HepG2 (cell line): ENCODE results near the gene ZNF506. TPM values are rescaled to one million over a fixed set of nuclear protein-coding genes. Genes with fewer than 3 reads are reported as not detected.

ENCODE experiments used
- AGO2 ChIP-seq: fragments of 200-400 bp; formaldehyde crosslinking; optimal IDR thresholded peaks from 2 replicates; pipeline ENCODE3; 2017; ENCODE audit warnings: mild to moderate bottlenecking, low read depth, low read length, moderate library complexity
- ARID2 ChIP-seq: sonication (generic); formaldehyde crosslinking; IDR thresholded peaks from 2 replicates; pipeline ENCODE4 v1.8.1; 2022; ENCODE audit warnings: mild to moderate bottlenecking, missing genetic modification reagents, borderline replicate concordance
- CBX5 ChIP-seq: sonication (generic); formaldehyde crosslinking; IDR thresholded peaks from 2 replicates; pipeline ENCODE4 v1.4.0; 2020; ENCODE audit warnings: missing genetic modification reagents, borderline replicate concordance
- FOXK2 ChIP-seq: fragments of 450-650 bp; IDR thresholded peaks from 2 replicates; pipeline ENCODE4 v1.6.1; 2016
- KDM5B ChIP-seq: sonication (generic); formaldehyde crosslinking; IDR thresholded peaks from 2 replicates; pipeline ENCODE4 v1.4.0; 2020; ENCODE audit warnings: missing genetic modification reagents, mild to moderate bottlenecking, borderline replicate concordance
- KLF13 ChIP-seq: sonication (generic); formaldehyde crosslinking; IDR thresholded peaks from 2 replicates; pipeline ENCODE4 v1.4.0; 2020; ENCODE audit warnings: mild to moderate bottlenecking, missing genetic modification reagents
- MED8 ChIP-seq: sonication (generic); formaldehyde crosslinking; IDR thresholded peaks from 2 replicates; pipeline ENCODE4 v1.8.1; 2023; ENCODE audit warnings: mild to moderate bottlenecking, missing genetic modification reagents; ENCODE audit not compliant: insufficient replicate concordance
- MXI1 ChIP-seq: IDR thresholded peaks from 3 replicates; pipeline ENCODE4 v1.6.1; 2012; ENCODE audit warnings: low read depth, low read length, inconsistent platforms, borderline replicate concordance
- NFKB2 ChIP-seq: sonication (generic); formaldehyde crosslinking; IDR thresholded peaks from 2 replicates; pipeline ENCODE4 v1.4.0; 2020; ENCODE audit warnings: missing genetic modification reagents, borderline replicate concordance
- POLR2AphosphoS5 ChIP-seq: IDR thresholded peaks from 2 replicates; pipeline ENCODE4 v1.6.1; 2012; ENCODE audit warnings: low read depth, low read length
- ZFP37 ChIP-seq: sonication (generic); formaldehyde crosslinking; IDR thresholded peaks from 2 replicates; pipeline ENCODE4 v1.4.0; 2020; ENCODE audit warnings: missing genetic modification reagents, borderline replicate concordance
- ZNF160 ChIP-seq: sonication (generic); formaldehyde crosslinking; IDR thresholded peaks from 2 replicates; pipeline ENCODE4 v1.8.0; 2022; ENCODE audit warnings: mild to moderate bottlenecking, inconsistent platforms, missing genetic modification reagents
- ZNF432 ChIP-seq: sonication (generic); formaldehyde crosslinking; IDR thresholded peaks from 2 replicates; pipeline ENCODE4 v1.5.0; 2020; ENCODE audit warnings: missing genetic modification reagents, mild to moderate bottlenecking, borderline replicate concordance
- ZNF451 ChIP-seq: sonication (generic); formaldehyde crosslinking; IDR thresholded peaks from 2 replicates; pipeline ENCODE4 v1.5.0; 2020; ENCODE audit warnings: mild to moderate bottlenecking, missing genetic modification reagents
- ZNF530 ChIP-seq: sonication (generic); formaldehyde crosslinking; IDR thresholded peaks from 2 replicates; pipeline ENCODE4 v1.5.0; 2020; ENCODE audit warnings: low read depth, mild to moderate bottlenecking, missing genetic modification reagents
- ZNF614 ChIP-seq: IDR thresholded peaks from 2 replicates; pipeline ENCODE4 v1.6.1; 2018; ENCODE audit warnings: missing biosample characterization, missing genetic modification reagents, inconsistent platforms, borderline replicate concordance
- ZNF724P ChIP-seq: sonication (generic); formaldehyde crosslinking; IDR thresholded peaks from 2 replicates; pipeline ENCODE4 v1.8.0; 2022; ENCODE audit warnings: missing genetic modification reagents, borderline replicate concordance
- ZNF737 ChIP-seq: sonication (generic); formaldehyde crosslinking; IDR thresholded peaks from 2 replicates; pipeline ENCODE4 v1.5.0; 2020; ENCODE audit warnings: missing genetic modification reagents, mild to moderate bottlenecking, borderline replicate concordance
- polyA plus RNA-seq, 8 experiments: library from polyadenylated mRNA; depleted of rRNA in 3 of 8; stranded (reverse) in 7 of 8; unstranded in 1 of 8; fragments of >200 nt; fragmentation: Illumina TruSeq in 4 of 8; extraction: Trizol in 4 of 8; gene quantifications; 2 replicates each; pipeline versions ENCODE4 v1.2.1 to v1.2.3, GENCODE V29; 2011 to 2016; ENCODE audit warnings: low read depth in 4 of 8, missing spikeins in 1 of 8, mixed read lengths in 1 of 8; ENCODE audit not compliant: insufficient read depth in 1 of 8
- total RNA-seq, 5 experiments: library from RNA; depleted of rRNA; stranded (reverse); fragments of >200 nt; fragmentation: Illumina TruSeq; extraction: Trizol; gene quantifications; 2 replicates each; pipeline ENCODE4 v1.2.3, GENCODE V29; 2016; ENCODE audit warnings: low read depth in 1 of 5
- TF ChIP-seq, protein P1 (sequence below): sonication (generic); formaldehyde crosslinking; IDR thresholded peaks from 2 replicates; pipeline ENCODE4 v1.4.0; 2020; ENCODE audit warnings: mild to moderate bottlenecking, missing genetic modification reagents
- TF ChIP-seq, protein P2 (sequence below): sonication (generic); formaldehyde crosslinking; IDR thresholded peaks from 2 replicates; pipeline ENCODE4 v1.4.0; 2020; ENCODE audit warnings: missing genetic modification reagents
- TF ChIP-seq, protein P3 (sequence below): sonication (generic); formaldehyde crosslinking; IDR thresholded peaks from 2 replicates; pipeline ENCODE4 v1.9.0; 2021; ENCODE audit warnings: missing genetic modification reagents, mild to moderate bottlenecking, borderline replicate concordance
- TF ChIP-seq, protein P4 (sequence below): sonication (generic); formaldehyde crosslinking; conservative IDR thresholded peaks from 2 replicates; pipeline ENCODE4 v1.8.0; 2022; ENCODE audit warnings: missing genetic modification reagents

Gene ZNF506
- total and polyA plus RNA-seq, 2 of the 13 experiments (the other 11 are each of a cell fraction or from before 2014, with no cell fraction given), result not detected

DNA sequence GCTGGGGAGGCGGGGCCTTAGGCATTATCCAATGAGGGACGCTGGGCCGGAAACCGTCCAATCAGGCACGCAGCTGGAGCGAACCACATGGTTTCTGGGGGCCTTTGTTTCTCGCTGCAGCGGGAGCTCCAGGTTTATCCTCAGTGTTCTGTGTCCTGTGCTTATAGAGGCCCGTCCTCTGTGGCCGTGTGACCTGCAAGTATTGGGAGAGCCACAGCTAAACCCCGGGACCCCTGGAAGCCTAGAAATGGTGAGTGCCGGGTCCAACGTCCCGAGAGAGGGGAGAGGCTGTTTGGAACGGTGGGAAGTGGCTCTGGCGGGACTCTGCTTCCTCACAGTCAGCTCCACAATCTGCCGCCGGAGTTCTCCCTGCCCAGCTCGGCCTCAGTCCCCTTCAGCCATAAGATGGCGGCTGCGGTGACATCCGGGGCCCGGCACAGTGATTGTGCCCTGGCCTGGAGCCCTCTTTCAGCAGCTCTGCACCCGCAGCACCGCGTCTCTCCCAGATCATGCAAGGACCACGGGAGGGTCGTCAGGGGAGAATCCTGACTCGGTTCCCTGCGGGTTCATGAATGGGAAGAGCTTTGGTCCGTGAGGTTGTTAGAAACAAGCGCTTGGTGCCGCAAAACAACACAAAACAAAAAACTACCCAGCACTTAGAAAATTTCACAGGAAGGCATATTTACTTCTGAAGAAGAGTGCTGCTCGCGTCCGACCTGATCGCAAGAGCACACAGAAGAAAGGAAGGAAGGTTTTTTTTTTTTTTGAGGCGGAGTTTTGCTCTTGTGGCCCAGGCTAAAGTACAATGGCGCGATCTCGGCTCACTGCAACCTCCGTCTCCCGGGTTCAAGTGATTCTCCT, 44.4 kb upstream of the ZNF506 start, which contains the start of gene ZNF253 (continued):
- TF ChIP-seq ZNF530 (CRISPR knock-in tag) (peak; percentile 56; the same call in 1 of the 2 replicates), ARID2 (CRISPR knock-in tag) (no peak), AGO2 (no peak), ZNF737 (peak; percentile 60; the same call in 1 of the 2 replicates), FOXK2 (0 out of 2 replicates have a peak, but pooled peaks have one; percentile 36), ZNF160 (CRISPR knock-in tag) (no peak), CBX5 (no peak), KLF13 (no peak), POLR2AphosphoS5 (peak; percentile 97), MXI1 (peak; percentile 63; the same call in 1 of the 3 replicates), ZNF432 (CRISPR knock-in tag) (no peak), MED8 (CRISPR knock-in tag) (no peak), ZNF451 (CRISPR knock-in tag) (no peak), ZNF614 (CRISPR knock-in tag) (peak; percentile 72; the same call in 1 of the 2 replicates), ZFP37 (CRISPR knock-in tag) (no peak), KDM5B (CRISPR knock-in tag) (peak; percentile 70; the same call in 1 of the 2 replicates), ZNF724P (CRISPR knock-in tag) (no peak), NFKB2 (CRISPR knock-in tag) (peak; percentile 45; the same call in 1 of the 2 replicates)
- TF ChIP-seq, protein P1, sequence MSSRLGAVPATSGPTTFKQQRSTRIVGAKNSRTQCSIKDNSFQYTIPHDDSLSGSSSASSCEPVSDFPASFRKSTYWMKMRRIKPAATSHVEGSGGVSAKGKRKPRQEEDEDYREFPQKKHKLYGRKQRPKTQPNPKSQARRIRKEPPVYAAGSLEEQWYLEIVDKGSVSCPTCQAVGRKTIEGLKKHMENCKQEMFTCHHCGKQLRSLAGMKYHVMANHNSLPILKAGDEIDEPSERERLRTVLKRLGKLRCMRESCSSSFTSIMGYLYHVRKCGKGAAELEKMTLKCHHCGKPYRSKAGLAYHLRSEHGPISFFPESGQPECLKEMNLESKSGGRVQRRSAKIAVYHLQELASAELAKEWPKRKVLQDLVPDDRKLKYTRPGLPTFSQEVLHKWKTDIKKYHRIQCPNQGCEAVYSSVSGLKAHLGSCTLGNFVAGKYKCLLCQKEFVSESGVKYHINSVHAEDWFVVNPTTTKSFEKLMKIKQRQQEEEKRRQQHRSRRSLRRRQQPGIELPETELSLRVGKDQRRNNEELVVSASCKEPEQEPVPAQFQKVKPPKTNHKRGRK (CRISPR knock-in tag), result no peak
- TF ChIP-seq, protein P2, sequence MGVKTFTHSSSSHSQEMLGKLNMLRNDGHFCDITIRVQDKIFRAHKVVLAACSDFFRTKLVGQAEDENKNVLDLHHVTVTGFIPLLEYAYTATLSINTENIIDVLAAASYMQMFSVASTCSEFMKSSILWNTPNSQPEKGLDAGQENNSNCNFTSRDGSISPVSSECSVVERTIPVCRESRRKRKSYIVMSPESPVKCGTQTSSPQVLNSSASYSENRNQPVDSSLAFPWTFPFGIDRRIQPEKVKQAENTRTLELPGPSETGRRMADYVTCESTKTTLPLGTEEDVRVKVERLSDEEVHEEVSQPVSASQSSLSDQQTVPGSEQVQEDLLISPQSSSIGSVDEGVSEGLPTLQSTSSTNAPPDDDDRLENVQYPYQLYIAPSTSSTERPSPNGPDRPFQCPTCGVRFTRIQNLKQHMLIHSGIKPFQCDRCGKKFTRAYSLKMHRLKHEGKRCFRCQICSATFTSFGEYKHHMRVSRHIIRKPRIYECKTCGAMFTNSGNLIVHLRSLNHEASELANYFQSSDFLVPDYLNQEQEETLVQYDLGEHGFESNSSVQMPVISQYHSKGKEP (CRISPR knock-in tag), result no peak
- TF ChIP-seq, protein P3, sequence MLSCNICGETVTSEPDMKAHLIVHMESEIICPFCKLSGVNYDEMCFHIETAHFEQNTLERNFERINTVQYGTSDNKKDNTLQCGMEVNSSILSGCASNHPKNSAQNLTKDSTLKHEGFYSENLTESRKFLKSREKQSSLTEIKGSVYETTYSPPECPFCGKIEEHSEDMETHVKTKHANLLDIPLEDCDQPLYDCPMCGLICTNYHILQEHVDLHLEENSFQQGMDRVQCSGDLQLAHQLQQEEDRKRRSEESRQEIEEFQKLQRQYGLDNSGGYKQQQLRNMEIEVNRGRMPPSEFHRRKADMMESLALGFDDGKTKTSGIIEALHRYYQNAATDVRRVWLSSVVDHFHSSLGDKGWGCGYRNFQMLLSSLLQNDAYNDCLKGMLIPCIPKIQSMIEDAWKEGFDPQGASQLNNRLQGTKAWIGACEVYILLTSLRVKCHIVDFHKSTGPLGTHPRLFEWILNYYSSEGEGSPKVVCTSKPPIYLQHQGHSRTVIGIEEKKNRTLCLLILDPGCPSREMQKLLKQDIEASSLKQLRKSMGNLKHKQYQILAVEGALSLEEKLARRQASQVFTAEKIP (CRISPR knock-in tag), result peak; percentile 62; the same call in 1 of the 2 replicates
- TF ChIP-seq, protein P4, sequence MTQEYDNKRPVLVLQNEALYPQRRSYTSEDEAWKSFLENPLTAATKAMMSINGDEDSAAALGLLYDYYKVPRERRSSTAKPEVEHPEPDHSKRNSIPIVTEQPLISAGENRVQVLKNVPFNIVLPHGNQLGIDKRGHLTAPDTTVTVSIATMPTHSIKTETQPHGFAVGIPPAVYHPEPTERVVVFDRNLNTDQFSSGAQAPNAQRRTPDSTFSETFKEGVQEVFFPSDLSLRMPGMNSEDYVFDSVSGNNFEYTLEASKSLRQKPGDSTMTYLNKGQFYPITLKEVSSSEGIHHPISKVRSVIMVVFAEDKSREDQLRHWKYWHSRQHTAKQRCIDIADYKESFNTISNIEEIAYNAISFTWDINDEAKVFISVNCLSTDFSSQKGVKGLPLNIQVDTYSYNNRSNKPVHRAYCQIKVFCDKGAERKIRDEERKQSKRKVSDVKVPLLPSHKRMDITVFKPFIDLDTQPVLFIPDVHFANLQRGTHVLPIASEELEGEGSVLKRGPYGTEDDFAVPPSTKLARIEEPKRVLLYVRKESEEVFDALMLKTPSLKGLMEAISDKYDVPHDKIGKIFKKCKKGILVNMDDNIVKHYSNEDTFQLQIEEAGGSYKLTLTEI (CRISPR knock-in tag), result no peak
